Activated naive CD4-positive, alpha-beta T cell treated with anti-CD3 and anti-CD28 coated beads, Interleukin-2, amount 50 U/mL, for 24 hours (primary cell): ENCODE data around the gene CDX1.

Experiments
- H3K27ac Mint-ChIP-seq: one replicate; pipeline ENCODE4 v1.8.0; 2021; ENCODE audit warnings: mild to moderate bottlenecking, mixed read lengths
- H3K27me3 Mint-ChIP-seq: one replicate; pipeline ENCODE4 v1.8.0; 2021; ENCODE audit warnings: mixed read lengths
- H3K36me3 Mint-ChIP-seq: one replicate; pipeline ENCODE4 v1.8.0; 2021; ENCODE audit warnings: mixed read lengths
- H3K4me1 Mint-ChIP-seq: one replicate; pipeline ENCODE4 v1.8.0; 2021; ENCODE audit warnings: mixed read lengths
- H3K4me3 Mint-ChIP-seq: one replicate; pipeline ENCODE4 v1.8.0; 2021; ENCODE audit warnings: mild to moderate bottlenecking, mixed read lengths
- H3K9me3 Mint-ChIP-seq: one replicate; pipeline ENCODE4 v1.8.0; 2021; ENCODE audit warnings: mixed read lengths

Gene CDX1

DNA sequence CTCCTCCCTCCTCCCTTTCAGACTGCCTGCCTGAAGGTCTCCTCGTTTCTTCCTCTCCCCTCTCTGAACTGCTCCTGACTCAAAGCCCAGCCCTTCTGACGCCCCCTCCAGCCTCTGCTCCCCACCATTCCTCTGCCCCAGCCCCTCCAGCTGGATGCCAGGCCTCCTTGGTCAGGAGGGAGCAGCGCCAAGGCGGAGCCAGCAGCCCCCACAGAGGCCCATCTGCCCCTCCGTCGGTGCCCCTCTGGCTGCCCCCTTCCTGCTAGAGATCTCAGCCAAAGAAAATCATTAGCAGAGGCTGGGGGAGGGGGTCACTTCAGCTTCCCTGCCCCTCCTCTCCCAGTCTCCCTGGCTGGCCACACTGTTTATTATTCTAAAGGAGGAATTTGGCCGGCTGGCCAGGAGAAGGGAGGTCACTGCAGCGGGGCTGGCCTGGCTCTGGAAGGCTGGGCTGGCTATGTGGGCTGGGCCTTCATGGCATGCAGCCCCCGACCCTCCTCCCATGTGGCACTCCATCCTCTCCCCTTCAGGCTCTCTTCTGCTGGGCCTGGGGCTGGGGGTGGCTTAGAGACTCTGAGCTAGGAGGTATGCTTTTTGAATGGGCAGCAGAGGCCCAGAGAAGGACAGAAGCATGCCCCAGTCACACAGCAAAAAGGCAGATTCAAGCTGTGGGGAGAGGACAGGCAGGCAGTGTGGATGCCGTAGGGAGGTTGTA is 27.9 kb upstream of the CDX1 start:
- Mint-ChIP-seq H3K27ac (no peak overlapping the region), H3K4me3 (no peak overlapping the region), H3K4me1 (no peaks in the 10 kb centered on the region), H3K9me3 (no peaks in the 10 kb centered on the region), H3K27me3 (no peaks in the 10 kb centered on the region), H3K36me3 (no peaks in the 10 kb centered on the region)

DNA sequence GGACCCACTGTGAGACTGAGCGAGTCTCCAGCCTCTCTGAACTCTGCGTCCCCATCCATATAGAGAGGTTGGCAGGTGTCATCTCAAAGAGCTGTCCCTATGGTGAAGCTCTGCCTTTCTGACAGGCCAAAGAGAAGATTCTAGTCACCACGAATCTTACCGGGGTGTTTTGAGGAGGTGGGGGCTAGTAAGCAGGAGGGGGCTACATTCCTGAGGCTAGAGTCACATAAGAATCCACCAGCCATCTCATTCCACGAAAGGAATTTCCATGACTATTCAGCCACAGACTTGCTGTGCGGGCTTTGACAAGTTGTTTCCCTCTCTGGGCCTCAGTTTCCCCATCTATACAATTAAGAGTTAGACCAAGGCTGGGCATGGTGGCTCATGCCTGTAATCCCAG is 27.2 kb upstream of the CDX1 start:
- H3K27me3 Mint-ChIP-seq, result no peaks in the 10 kb centered on the region
- no peaks in the 10 kb centered on the region for H3K4me1 Mint-ChIP-seq
- no peaks in the 10 kb centered on the region for H3K36me3 Mint-ChIP-seq
- no peaks in the 10 kb centered on the region for H3K9me3 Mint-ChIP-seq
- no peak overlapping the region for H3K4me3 Mint-ChIP-seq
- no peak overlapping the region for H3K27ac Mint-ChIP-seq

- Mint-ChIP-seq H3K4me3 (no peak overlapping the region), H3K27ac (no peak overlapping the region), H3K36me3 (no peaks in the 10 kb centered on the region), H3K9me3 (no peaks in the 10 kb centered on the region), H3K27me3 (no peaks in the 10 kb centered on the region), H3K4me1 (no peaks in the 10 kb centered on the region)
Observed at GRCh38 chr5:150140830-150141229, 25.7 kb upstream of the CDX1 start.

DNA sequence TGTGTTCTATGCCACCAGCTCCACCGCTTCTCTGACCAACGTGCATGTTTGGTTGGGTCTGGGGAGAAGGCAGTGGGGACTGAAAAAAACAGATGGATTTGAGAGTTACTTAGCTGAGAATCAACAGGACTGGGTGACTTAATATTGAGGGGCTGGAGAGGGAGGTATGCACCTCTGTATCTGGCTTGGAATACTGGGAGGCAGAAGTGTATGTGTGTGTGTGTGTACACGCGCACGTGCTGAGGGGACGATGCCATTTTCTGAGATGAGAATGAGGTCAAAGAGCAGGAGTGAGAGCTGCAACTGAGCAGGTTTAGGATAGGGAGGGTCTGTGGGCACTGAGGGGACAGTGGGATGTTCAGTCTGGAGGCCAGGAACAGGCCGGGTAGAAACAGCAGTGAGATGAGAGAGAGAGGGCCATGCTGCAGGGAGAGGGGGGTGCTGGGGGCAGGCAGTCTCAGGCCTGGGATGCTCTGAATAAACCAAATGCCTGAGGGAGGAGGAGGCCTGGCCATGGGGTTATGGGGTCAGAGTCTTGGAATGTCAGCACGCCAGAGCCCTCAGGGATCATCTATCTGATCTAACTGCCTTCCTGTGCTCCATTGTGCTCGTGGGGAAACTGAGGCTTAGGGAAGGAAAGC is 24.9 kb upstream of the CDX1 start:
- Mint-ChIP-seq H3K27ac (no peak overlapping the region), H3K36me3 (no peaks in the 10 kb centered on the region), H3K27me3 (no peaks in the 10 kb centered on the region), H3K9me3 (no peaks in the 10 kb centered on the region), H3K4me3 (no peak overlapping the region), H3K4me1 (no peaks in the 10 kb centered on the region)

DNA sequence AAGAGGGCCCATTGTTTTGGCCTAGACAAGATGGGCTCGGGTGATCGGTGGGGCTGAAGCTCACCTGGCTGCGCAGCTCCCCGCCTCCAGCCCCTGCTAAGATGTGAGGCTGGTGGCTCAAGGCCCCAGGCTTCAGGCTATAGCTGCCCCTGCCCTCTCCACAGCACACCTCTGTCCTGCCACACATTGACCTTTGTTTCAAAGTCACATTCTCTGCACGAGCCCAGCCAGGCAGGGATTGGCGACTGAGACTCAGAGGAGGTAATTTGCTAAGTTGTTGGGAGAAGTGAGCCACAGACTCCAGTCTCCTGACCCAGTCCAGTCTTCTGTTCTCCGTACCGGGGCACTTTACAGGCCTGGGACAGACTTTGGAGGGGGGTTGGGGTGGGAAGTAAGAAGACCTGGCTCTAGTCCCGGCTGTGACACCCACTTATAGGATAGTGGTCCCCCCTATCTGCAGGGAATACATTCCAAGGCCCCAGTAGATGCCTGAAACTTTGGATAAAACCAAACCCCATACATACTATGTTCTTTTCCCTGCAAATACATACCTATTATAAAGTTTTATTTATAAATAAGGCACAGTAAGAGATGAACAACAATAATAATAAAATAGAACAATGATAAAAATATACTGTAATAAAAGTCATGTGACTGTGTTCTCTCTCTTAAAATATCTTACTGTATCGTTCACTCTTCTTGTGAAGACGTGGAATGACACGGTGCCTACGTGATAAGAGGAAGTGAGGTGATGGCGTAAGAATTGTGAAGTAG is 24.2 kb upstream of the CDX1 start:
- no peak overlapping the region for H3K4me3 Mint-ChIP-seq
- no peaks in the 10 kb centered on the region for H3K4me1 Mint-ChIP-seq
- no peak overlapping the region for H3K27ac Mint-ChIP-seq
- H3K36me3 Mint-ChIP-seq, result no peaks in the 10 kb centered on the region
- H3K9me3 Mint-ChIP-seq, result no peaks in the 10 kb centered on the region
- H3K27me3 Mint-ChIP-seq, result no peaks in the 10 kb centered on the region

- Mint-ChIP-seq H3K4me3 (no peak overlapping the region), H3K36me3 (no peaks in the 10 kb centered on the region), H3K27ac (no peak overlapping the region), H3K4me1 (no peaks in the 10 kb centered on the region), H3K9me3 (no peaks in the 10 kb centered on the region), H3K27me3 (no peaks in the 10 kb centered on the region)
Observed at GRCh38 chr5:150142959-150143349, 23.6 kb upstream of the CDX1 start.

GRCh38 chr5:150143350-150144245 is 23.0 kb upstream of the CDX1 start:
- H3K27ac Mint-ChIP-seq, result no peak overlapping the region
- no peak overlapping the region for H3K4me3 Mint-ChIP-seq
- H3K9me3 Mint-ChIP-seq, result no peaks in the 10 kb centered on the region

GRCh38 chr5:150144246-150144801 is 22.3 kb upstream of the CDX1 start:
- Mint-ChIP-seq H3K9me3 (no peaks in the 10 kb centered on the region), H3K36me3 (no peaks in the 10 kb centered on the region), H3K27me3 (no peaks in the 10 kb centered on the region), H3K4me1 (no peaks in the 10 kb centered on the region), H3K27ac (no peak overlapping the region), H3K4me3 (no peak overlapping the region)

More at GRCh38 chr5:150143350-150144245, 23.0 kb upstream of the CDX1 start:
- Mint-ChIP-seq H3K27me3 (no peaks in the 10 kb centered on the region), H3K36me3 (no peaks in the 10 kb centered on the region), H3K4me1 (no peaks in the 10 kb centered on the region)

DNA sequence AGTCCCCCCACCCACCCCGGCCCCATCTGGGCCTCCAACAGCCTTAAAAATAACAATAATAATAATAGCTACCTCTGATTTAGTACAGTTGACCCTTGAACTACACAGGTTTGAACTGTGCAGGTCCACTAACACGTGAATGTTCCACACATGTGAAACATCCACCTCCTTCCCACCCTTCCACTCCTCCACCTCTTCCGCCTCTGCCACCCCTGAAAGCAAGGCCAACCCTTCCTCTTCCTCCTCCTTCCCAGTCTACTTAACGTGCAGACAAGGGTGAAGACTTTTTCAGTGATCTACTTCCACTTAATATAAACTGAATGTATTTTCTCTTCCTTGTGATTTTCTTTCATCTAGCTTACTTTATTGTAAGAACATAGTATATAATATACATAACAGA is 21.7 kb upstream of the CDX1 start:
- Mint-ChIP-seq H3K4me3 (no peak overlapping the region), H3K4me1 (no peaks in the 10 kb centered on the region), H3K9me3 (no peaks in the 10 kb centered on the region), H3K27me3 (no peaks in the 10 kb centered on the region), H3K27ac (no peak overlapping the region), H3K36me3 (no peaks in the 10 kb centered on the region)

- Mint-ChIP-seq H3K36me3 (no peaks in the 10 kb centered on the region), H3K27me3 (no peaks in the 10 kb centered on the region), H3K9me3 (no peaks in the 10 kb centered on the region), H3K27ac (no peak overlapping the region), H3K4me3 (no peak overlapping the region), H3K4me1 (no peaks in the 10 kb centered on the region)
Observed at GRCh38 chr5:150146235-150146634, 20.3 kb upstream of the CDX1 start.

DNA sequence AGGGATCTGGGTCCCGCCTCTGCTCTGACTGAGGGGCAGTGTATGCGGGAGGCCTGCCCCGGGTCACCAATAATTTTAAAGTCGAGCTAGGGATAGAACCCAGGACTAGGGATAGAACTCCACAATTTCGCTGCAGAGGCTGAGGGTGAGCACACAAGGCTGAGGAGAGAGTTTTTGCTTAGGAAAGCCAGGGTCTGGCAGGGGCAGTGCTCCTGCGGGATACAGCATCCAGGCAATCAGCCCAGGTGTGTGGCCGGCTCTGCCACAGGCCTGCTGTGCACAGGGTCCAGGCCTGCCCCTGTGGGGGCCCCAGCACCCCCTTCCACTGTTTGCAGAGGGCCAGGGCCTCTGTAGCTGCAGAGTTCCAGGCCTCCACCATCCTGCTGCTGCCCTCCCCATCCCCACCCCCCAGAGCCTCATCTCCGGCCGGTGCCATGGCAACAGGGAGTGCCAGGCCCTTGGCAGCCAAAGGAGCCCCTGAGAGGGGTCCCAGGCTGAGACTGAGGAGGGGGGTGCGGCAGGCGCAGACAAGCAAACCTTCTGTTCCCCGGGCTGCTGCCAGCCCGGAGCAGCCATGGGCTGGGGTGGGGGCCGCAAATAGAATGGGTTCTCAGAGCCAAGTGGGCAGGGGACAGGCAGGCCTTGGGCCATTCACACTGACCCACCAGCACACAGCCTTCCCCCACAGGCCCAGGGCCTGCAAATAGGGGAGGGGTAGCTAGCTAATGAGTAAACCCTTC is 19.5 kb upstream of the CDX1 start:
- Mint-ChIP-seq H3K4me1 (no peaks in the 10 kb centered on the region), H3K27ac (no peak overlapping the region), H3K27me3 (no peaks in the 10 kb centered on the region), H3K9me3 (no peaks in the 10 kb centered on the region), H3K4me3 (no peak overlapping the region), H3K36me3 (no peaks in the 10 kb centered on the region)

DNA sequence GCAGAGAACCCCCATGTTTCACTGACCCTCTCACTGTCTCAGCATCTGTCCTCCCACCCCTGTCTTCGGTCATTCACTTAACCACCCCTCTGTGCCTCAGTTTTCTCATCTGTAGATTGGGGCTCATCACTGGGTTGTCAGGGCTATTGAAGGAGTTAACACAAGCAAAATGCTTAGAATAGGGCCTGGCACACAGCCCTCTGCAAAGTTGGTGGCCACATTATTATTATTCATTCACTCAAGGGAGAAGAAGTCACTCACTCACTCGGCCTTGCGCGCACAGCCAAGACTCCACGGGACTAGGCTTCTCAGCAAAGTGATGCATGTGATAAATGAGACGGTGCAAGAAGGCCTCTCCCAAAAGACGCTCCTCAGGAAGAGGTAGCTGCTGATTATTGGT is 18.9 kb upstream of the CDX1 start:
- H3K36me3 Mint-ChIP-seq, result no peaks in the 10 kb centered on the region
- no peaks in the 10 kb centered on the region for H3K27me3 Mint-ChIP-seq
- H3K4me3 Mint-ChIP-seq, result no peak overlapping the region
- no peaks in the 10 kb centered on the region for H3K9me3 Mint-ChIP-seq
- no peaks in the 10 kb centered on the region for H3K4me1 Mint-ChIP-seq
- H3K27ac Mint-ChIP-seq, result no peak overlapping the region

GRCh38 chr5:150148117-150148927 is 18.3 kb upstream of the CDX1 start:
- Mint-ChIP-seq H3K4me3 (no peak overlapping the region), H3K9me3 (no peaks in the 10 kb centered on the region), H3K27me3 (no peaks in the 10 kb centered on the region), H3K36me3 (no peaks in the 10 kb centered on the region), H3K27ac (no peak overlapping the region), H3K4me1 (no peaks in the 10 kb centered on the region)

DNA sequence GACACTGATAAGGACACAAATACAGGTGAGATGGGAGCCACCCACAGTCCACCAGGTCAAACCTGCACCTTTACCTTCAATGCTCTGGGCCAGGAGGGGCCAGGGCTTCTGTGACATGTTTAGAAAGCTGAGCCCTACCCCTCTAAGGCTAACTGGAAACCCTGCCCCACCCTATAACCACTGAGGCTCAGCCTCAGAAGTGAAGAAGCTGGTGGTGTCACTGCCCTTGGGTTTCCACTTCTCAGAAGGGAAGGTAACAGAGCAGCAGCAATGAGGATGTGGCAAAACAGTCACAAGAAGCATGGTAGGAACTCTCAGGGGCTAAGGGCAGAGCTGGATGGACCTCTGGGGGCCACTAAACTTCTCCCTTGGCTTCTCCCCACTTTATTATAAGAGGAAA is 17.0 kb upstream of the CDX1 start:
- no peaks in the 10 kb centered on the region for H3K4me1 Mint-ChIP-seq
- H3K9me3 Mint-ChIP-seq, result no peaks in the 10 kb centered on the region
- H3K27ac Mint-ChIP-seq, result no peak overlapping the region
- H3K4me3 Mint-ChIP-seq, result no peak overlapping the region
- no peaks in the 10 kb centered on the region for H3K27me3 Mint-ChIP-seq
- no peaks in the 10 kb centered on the region for H3K36me3 Mint-ChIP-seq
